ENCODE data around the gene CSNK1A1.

DNA sequence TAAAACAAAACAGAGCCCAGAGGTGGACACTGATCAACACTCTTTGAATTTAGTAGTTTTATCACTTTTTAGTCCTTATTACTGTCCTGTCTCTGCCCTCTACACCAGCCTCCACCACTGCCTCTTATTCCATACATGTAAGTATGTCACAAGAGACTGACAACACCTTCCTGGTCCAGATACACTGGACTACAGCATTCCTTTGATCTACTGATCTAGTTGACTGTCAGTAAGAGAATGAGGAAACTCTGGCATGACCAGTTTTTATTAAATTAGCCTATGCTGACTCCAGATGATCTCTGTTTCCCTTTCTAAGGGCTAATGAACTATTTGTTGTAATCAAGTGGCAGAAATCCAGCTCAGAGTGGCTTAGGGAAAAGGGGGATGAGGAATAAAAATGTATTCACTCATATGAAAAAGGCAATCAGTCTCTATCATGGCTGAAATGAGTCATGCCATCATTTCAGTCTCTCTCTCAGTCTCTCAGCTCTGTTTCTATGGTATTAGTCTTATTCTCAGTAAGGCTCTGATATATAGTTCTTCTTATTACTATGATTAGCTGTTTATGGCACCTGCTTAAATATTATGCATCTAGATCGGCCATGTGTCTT is 35.6 kb upstream of the CSNK1A1 start:
- TF ChIP-seq GATA2 (IDR thresholded peaks at IDR 0.05; ENCODE audit: low read depth, low read length) = no peak
- no peak for TF ChIP-seq GATA3 (IDR thresholded peaks at IDR 0.05; ENCODE audit: low read depth, low read length)

Measured in SH-SY5Y (cell line).